HepG2 (cell line): ENCODE measurements around the gene MAGI1. TPM values are rescaled to one million over a fixed set of nuclear protein-coding genes. Genes with fewer than 3 reads are reported as not detected.

Source experiments
- FOXP1 ChIP-seq, 2 experiments: fragments of 450-650 bp in 1 of 2; IDR thresholded peaks; 2 replicates each; pipeline ENCODE4 v1.6.1; 2017 to 2018; ENCODE audit warnings: antibody characterized with exemption in 1 of 2
- HMG20B ChIP-seq: conservative IDR thresholded peaks from 2 replicates; pipeline ENCODE4 v1.6.1; 2016; ENCODE audit warnings: missing genetic modification reagents, missing compliant biosample characterization
- KDM5A ChIP-seq: fragments of 200-600 bp; sonication (generic); IDR thresholded peaks from 2 replicates; pipeline ENCODE4 v1.7.0; 2018; ENCODE audit warnings: antibody characterized with exemption, mild to moderate bottlenecking, low read length, borderline replicate concordance
- MYC ChIP-seq: sonication (generic); formaldehyde crosslinking; IDR thresholded peaks from 2 replicates; pipeline ENCODE4 v1.9.0; 2021; ENCODE audit warnings: missing genetic modification reagents, borderline replicate concordance
- MYNN ChIP-seq: sonication (generic); formaldehyde crosslinking; IDR thresholded peaks from 2 replicates; pipeline ENCODE4 v1.4.0; 2020; ENCODE audit warnings: mild to moderate bottlenecking, low read depth, missing genetic modification reagents
- NCOA2 ChIP-seq: sonication (generic); formaldehyde crosslinking; IDR thresholded peaks from 2 replicates; pipeline ENCODE4 v1.8.0; 2022; ENCODE audit warnings: inconsistent platforms
- NFRKB ChIP-seq: fragments of 450-650 bp; IDR thresholded peaks from 2 replicates; pipeline ENCODE4 v1.6.1; 2017
- SMARCC2 ChIP-seq: fragments of 450-650 bp; IDR thresholded peaks from 2 replicates; pipeline ENCODE4 v1.6.1; 2017; ENCODE audit warnings: antibody characterized with exemption, mild to moderate bottlenecking
- SRY ChIP-seq: sonication (generic); formaldehyde crosslinking; IDR thresholded peaks from 2 replicates; pipeline ENCODE4 v1.8.0; 2022; ENCODE audit warnings: mild to moderate bottlenecking, missing genetic modification reagents
- YEATS2 ChIP-seq: sonication (generic); formaldehyde crosslinking; IDR thresholded peaks from 2 replicates; pipeline ENCODE4 v1.4.0; 2020; ENCODE audit warnings: missing genetic modification reagents, borderline replicate concordance
- ZMYM2 ChIP-seq: sonication (generic); formaldehyde crosslinking; IDR thresholded peaks from 2 replicates; pipeline ENCODE4 v1.8.0; 2022; ENCODE audit warnings: mild to moderate bottlenecking, missing genetic modification reagents
- ZNF225 ChIP-seq: sonication (generic); formaldehyde crosslinking; IDR thresholded peaks from 2 replicates; pipeline ENCODE4 v1.4.0; 2020; ENCODE audit warnings: mild to moderate bottlenecking, missing genetic modification reagents
- ZNF432 ChIP-seq: sonication (generic); formaldehyde crosslinking; IDR thresholded peaks from 2 replicates; pipeline ENCODE4 v1.5.0; 2020; ENCODE audit warnings: missing genetic modification reagents, mild to moderate bottlenecking, borderline replicate concordance
- ZNF616 ChIP-seq: sonication (generic); formaldehyde crosslinking; IDR thresholded peaks from 2 replicates; pipeline ENCODE4 v1.5.0; 2020; ENCODE audit warnings: low read depth, mild to moderate bottlenecking, missing genetic modification reagents
- ZNF639 ChIP-seq: conservative IDR thresholded peaks from 2 replicates; pipeline ENCODE4 v1.6.1; 2018; ENCODE audit warnings: missing genetic modification reagents
- polyA plus RNA-seq, 8 experiments: library from polyadenylated mRNA; depleted of rRNA in 3 of 8; stranded (reverse) in 7 of 8; unstranded in 1 of 8; fragments of >200 nt; fragmentation: Illumina TruSeq in 4 of 8; extraction: Trizol in 4 of 8; gene quantifications; 2 replicates each; pipeline versions ENCODE4 v1.2.1 to v1.2.3, GENCODE V29; 2011 to 2016; ENCODE audit warnings: low read depth in 4 of 8, missing spikeins in 1 of 8, mixed read lengths in 1 of 8; ENCODE audit not compliant: insufficient read depth in 1 of 8
- total RNA-seq, 5 experiments: library from RNA; depleted of rRNA; stranded (reverse); fragments of >200 nt; fragmentation: Illumina TruSeq; extraction: Trizol; gene quantifications; 2 replicates each; pipeline ENCODE4 v1.2.3, GENCODE V29; 2016; ENCODE audit warnings: low read depth in 1 of 5
- TF ChIP-seq, protein P1 (sequence below): sonication (generic); formaldehyde crosslinking; IDR thresholded peaks from 2 replicates; pipeline ENCODE4 v1.5.1; 2020; ENCODE audit warnings: mild to moderate bottlenecking, missing genetic modification reagents, borderline replicate concordance
- TF ChIP-seq, protein P2 (sequence below), 2 experiments: sonication (generic) in 1 of 2; formaldehyde crosslinking in 1 of 2; IDR thresholded peaks; 2 replicates each; pipeline versions ENCODE4 v1.4.0 to v1.6.1; 2018 to 2020; ENCODE audit warnings: missing genetic modification reagents in 2 of 2, borderline replicate concordance in 1 of 2, low read depth in 1 of 2, mild to moderate bottlenecking in 1 of 2, missing biosample characterization in 1 of 2
- TF ChIP-seq, protein P3 (sequence below): sonication (generic); formaldehyde crosslinking; IDR thresholded peaks from 2 replicates; pipeline ENCODE4 v1.5.1; 2020; ENCODE audit warnings: missing genetic modification reagents, mild to moderate bottlenecking, borderline replicate concordance

The MAGI1 gene
- total and polyA plus RNA-seq, 2 of the 13 experiments (the other 11 are each of a cell fraction or from before 2014, with no cell fraction given), result 22.2 to 26.0 TPM

- TF ChIP-seq NCOA2 (CRISPR knock-in tag), result peak; percentile 33; the same call in 1 of the 2 replicates
- no peak for TF ChIP-seq ZNF432 (CRISPR knock-in tag)
- no peak for TF ChIP-seq FOXP1 (IDR thresholded peaks at IDR 0.05)
- peak; percentile 57; the same call in 1 of the 2 replicates for TF ChIP-seq FOXP1 (CRISPR knock-in tag; IDR thresholded peaks at IDR 0.05)
- TF ChIP-seq MYC (CRISPR knock-in tag), result no peak; the same call in 1 of the 2 replicates
- no peak for TF ChIP-seq ZNF616 (CRISPR knock-in tag)
- TF ChIP-seq, protein P1, sequence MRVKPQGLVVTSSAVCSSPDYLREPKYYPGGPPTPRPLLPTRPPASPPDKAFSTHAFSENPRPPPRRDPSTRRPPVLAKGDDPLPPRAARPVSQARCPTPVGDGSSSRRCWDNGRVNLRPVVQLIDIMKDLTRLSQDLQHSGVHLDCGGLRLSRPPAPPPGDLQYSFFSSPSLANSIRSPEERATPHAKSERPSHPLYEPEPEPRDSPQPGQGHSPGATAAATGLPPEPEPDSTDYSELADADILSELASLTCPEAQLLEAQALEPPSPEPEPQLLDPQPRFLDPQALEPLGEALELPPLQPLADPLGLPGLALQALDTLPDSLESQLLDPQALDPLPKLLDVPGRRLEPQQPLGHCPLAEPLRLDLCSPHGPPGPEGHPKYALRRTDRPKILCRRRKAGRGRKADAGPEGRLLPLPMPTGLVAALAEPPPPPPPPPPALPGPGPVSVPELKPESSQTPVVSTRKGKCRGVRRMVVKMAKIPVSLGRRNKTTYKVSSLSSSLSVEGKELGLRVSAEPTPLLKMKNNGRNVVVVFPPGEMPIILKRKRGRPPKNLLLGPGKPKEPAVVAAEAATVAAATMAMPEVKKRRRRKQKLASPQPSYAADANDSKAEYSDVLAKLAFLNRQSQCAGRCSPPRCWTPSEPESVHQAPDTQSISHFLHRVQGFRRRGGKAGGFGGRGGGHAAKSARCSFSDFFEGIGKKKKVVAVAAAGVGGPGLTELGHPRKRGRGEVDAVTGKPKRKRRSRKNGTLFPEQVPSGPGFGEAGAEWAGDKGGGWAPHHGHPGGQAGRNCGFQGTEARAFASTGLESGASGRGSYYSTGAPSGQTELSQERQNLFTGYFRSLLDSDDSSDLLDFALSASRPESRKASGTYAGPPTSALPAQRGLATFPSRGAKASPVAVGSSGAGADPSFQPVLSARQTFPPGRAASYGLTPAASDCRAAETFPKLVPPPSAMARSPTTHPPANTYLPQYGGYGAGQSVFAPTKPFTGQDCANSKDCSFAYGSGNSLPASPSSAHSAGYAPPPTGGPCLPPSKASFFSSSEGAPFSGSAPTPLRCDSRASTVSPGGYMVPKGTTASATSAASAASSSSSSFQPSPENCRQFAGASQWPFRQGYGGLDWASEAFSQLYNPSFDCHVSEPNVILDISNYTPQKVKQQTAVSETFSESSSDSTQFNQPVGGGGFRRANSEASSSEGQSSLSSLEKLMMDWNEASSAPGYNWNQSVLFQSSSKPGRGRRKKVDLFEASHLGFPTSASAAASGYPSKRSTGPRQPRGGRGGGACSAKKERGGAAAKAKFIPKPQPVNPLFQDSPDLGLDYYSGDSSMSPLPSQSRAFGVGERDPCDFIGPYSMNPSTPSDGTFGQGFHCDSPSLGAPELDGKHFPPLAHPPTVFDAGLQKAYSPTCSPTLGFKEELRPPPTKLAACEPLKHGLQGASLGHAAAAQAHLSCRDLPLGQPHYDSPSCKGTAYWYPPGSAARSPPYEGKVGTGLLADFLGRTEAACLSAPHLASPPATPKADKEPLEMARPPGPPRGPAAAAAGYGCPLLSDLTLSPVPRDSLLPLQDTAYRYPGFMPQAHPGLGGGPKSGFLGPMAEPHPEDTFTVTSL (CRISPR knock-in tag), result peak; percentile 30; the same call in 1 of the 2 replicates
- TF ChIP-seq, protein P2, sequence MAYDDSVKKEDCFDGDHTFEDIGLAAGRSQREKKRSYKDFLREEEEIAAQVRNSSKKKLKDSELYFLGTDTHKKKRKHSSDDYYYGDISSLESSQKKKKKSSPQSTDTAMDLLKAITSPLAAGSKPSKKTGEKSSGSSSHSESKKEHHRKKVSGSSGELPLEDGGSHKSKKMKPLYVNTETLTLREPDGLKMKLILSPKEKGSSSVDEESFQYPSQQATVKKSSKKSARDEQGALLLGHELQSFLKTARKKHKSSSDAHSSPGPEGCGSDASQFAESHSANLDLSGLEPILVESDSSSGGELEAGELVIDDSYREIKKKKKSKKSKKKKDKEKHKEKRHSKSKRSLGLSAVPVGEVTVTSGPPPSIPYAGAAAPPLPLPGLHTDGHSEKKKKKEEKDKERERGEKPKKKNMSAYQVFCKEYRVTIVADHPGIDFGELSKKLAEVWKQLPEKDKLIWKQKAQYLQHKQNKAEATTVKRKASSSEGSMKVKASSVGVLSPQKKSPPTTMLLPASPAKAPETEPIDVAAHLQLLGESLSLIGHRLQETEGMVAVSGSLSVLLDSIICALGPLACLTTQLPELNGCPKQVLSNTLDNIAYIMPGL (CRISPR knock-in tag; IDR thresholded peaks at IDR 0.05; ENCODE audit: borderline replicate concordance in 1 of 2, low read depth in 1 of 2), result no peak
- no peak for TF ChIP-seq HMG20B (CRISPR knock-in tag)
- TF ChIP-seq SRY (CRISPR knock-in tag), result no peak
- TF ChIP-seq ZNF225 (CRISPR knock-in tag), result no peak
- TF ChIP-seq SMARCC2, result no peak
- no peak for TF ChIP-seq NFRKB
- TF ChIP-seq ZNF639, result no peak
- TF ChIP-seq, protein P3, sequence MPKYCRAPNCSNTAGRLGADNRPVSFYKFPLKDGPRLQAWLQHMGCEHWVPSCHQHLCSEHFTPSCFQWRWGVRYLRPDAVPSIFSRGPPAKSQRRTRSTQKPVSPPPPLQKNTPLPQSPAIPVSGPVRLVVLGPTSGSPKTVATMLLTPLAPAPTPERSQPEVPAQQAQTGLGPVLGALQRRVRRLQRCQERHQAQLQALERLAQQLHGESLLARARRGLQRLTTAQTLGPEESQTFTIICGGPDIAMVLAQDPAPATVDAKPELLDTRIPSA (CRISPR knock-in tag), result no peak
- TF ChIP-seq ZMYM2, result no peak
- no peak for TF ChIP-seq KDM5A
- TF ChIP-seq MYNN (CRISPR knock-in tag), result no peak
- no peak for TF ChIP-seq YEATS2 (CRISPR knock-in tag)
Observed at GRCh38 chr3:65856907-65857306, 181.8 kb downstream of the MAGI1 start (continued).
